PC-3 (cell line): ENCODE measurements around the gene OTOA. TPM values are rescaled to one million over a fixed set of nuclear protein-coding genes. Genes with fewer than 3 reads are reported as not detected.

Experiments
- ATAC-seq: fragments of 200-7000 bp; cut with Tn5 transposase; 2 replicates; pipeline ENCODE4 v1.9.1; 2020; ENCODE audit warnings: mild to moderate bottlenecking, moderate library complexity
- BruUV-seq: library from RNA; stranded (reverse); fragments of 400-500 nt; replicated peaks from 2 replicates; lab custom pipeline; 2021; lab: Mats Ljungman, UMichigan
- CTCF ChIA-PET: fragments of 300-600 bp; sonication (Branson Sonifier 250); formaldehyde crosslinking; loops from one replicate; lab custom pipeline; 2022; ENCODE audit warnings: antibody characterized with exemption; lab: Charles Lee
- POLR2A ChIA-PET: fragments of 300-600 bp; sonication (Branson Sonifier 250); formaldehyde crosslinking; loops from one replicate; lab custom pipeline; 2022; ENCODE audit warnings: antibody characterized with exemption; ENCODE audit not compliant: unreplicated experiment; lab: Charles Lee
- DNase-seq: peaks from one replicate; pipeline ENCODE4 v3.0.0-alpha.2; 2015
- H2AFZ ChIP-seq: fragments of 300-600 bp; sonication (generic); 2 replicates; pipeline ENCODE4 v1.6.0; 2016; ENCODE audit warnings: antibody characterized with exemption, low read length
- H3F3A ChIP-seq: fragments of 300-600 bp; sonication (generic); one replicate; pipeline ENCODE4 v1.6.0; 2017; ENCODE audit warnings: antibody characterized with exemption, low read length, control low read depth, mild to moderate bottlenecking; ENCODE audit not compliant: unreplicated experiment
- H3K27ac ChIP-seq: fragments of 300-600 bp; sonication (generic); 2 replicates; pipeline ENCODE4 v1.5.1; 2016; ENCODE audit warnings: mild to moderate bottlenecking, low read length
- H3K27me3 ChIP-seq: fragments of 300-600 bp; sonication (generic); 2 replicates; pipeline ENCODE4 v1.6.1; 2016; ENCODE audit warnings: low read length, mixed read lengths
- H3K36me3 ChIP-seq: fragments of 300-600 bp; sonication (generic); 2 replicates; pipeline ENCODE4 v1.6.1; 2016; ENCODE audit warnings: low read depth, mixed run types, low read length, mixed read lengths
- H3K4me1 ChIP-seq: fragments of 300-600 bp; sonication (generic); 2 replicates; pipeline ENCODE4 v1.5.1; 2016; ENCODE audit warnings: low read length; ENCODE audit not compliant: insufficient read depth
- H3K4me2 ChIP-seq: fragments of 300-600 bp; sonication (generic); 2 replicates; pipeline ENCODE4 v1.6.0; 2016; ENCODE audit warnings: low read length
- H3K4me3 ChIP-seq: fragments of 300-600 bp; sonication (generic); 2 replicates; pipeline ENCODE4 v1.5.1; 2016; ENCODE audit warnings: mild to moderate bottlenecking, low read length, mixed read lengths
- H3K79me2 ChIP-seq: fragments of 300-600 bp; sonication (generic); 2 replicates; pipeline ENCODE4 v1.6.1; 2017; ENCODE audit warnings: low read length, mixed read lengths
- H3K9ac ChIP-seq: fragments of 300-600 bp; sonication (generic); 2 replicates; pipeline ENCODE4 v1.6.0; 2016; ENCODE audit warnings: mild to moderate bottlenecking, low read length
- H3K9me2 ChIP-seq: fragments of 300-600 bp; sonication (generic); replicated peaks from 2 replicates; pipeline ENCODE4 v1.6.1; 2016; ENCODE audit warnings: mixed run types, low read length, mixed read lengths
- H3K9me3 ChIP-seq: fragments of 300-600 bp; sonication (generic); 2 replicates; pipeline ENCODE4 v1.6.1; 2016; ENCODE audit warnings: low read length, mixed read lengths
- H4K20me1 ChIP-seq: fragments of 300-600 bp; sonication (generic); 2 replicates; pipeline ENCODE4 v1.6.1; 2016; ENCODE audit warnings: low read length, mixed read lengths
- CTCF ChIP-seq: fragments of 300-600 bp; sonication (generic); conservative IDR thresholded peaks from 2 replicates; pipeline ENCODE4 v1.5.1; 2017; ENCODE audit warnings: antibody characterized with exemption, low read depth, mild to moderate bottlenecking, low read length
- EZH2 ChIP-seq: fragments of 300-600 bp; sonication (generic); IDR thresholded peaks from one replicate; pipeline ENCODE4 v1.6.1; 2017; ENCODE audit warnings: antibody characterized with exemption, mild to moderate bottlenecking, low read length; ENCODE audit not compliant: unreplicated experiment
- EZH2phosphoT487 ChIP-seq: fragments of 300-600 bp; sonication (generic); IDR thresholded peaks from 2 replicates; pipeline ENCODE4 v1.6.1; 2018; ENCODE audit warnings: mild to moderate bottlenecking, antibody characterized with exemption, low read length, borderline replicate concordance
- intact Hi-C: fragments of 100-400 bp; cut with micrococcal nuclease; formaldehyde crosslinking; loops from 2 replicates; pipeline ENCODE4 v1.9.0; 2023
- total RNA-seq: library from RNA; depleted of rRNA; stranded (reverse); fragments of >200 nt; gene quantifications from 2 replicates; pipeline ENCODE4 v1.2.3, GENCODE V29; 2014

The OTOA gene
- total RNA-seq, 1 experiment from 2014 or later: not detected

- TF ChIP-seq CTCF (no peak), EZH2phosphoT487 (no peak), EZH2 (no peak)
These were observed 13.2 kb upstream of the OTOA start for GRCh38 chr16:21650521-21650920.

GRCh38 chr16:21651515-21651914 is 12.3 kb upstream of the OTOA start:
- Histone ChIP-seq H2AFZ (no peak overlapping the region), H3K4me1 (no peaks in the 10 kb centered on the region), H3K27me3 (no peaks in the 10 kb centered on the region), H4K20me1 (no peaks in the 10 kb centered on the region), H3F3A (no peaks in the 10 kb centered on the region), H3K9me3 (no peaks in the 10 kb centered on the region), H3K36me3 (no peaks in the 10 kb centered on the region; the same call in 1 of the 2 replicates), H3K4me3 (no peak overlapping the region), H3K9ac (no peak overlapping the region), H3K4me2 (no peak overlapping the region), H3K79me2 (no peaks in the 10 kb centered on the region), H3K27ac (no peak overlapping the region), H3K9me2 (no peaks in the 10 kb centered on the region)
- BruUV-seq: no TSS peak
- ChIA-PET POLR2A (no interaction called here), CTCF (no interaction called here)
- intact Hi-C loops: no loop called here
- TF ChIP-seq EZH2: no peak
- no peak for TF ChIP-seq CTCF
- ATAC-seq (no peak), DNase-seq (no peak)

More at GRCh38 chr16:21650521-21650920, 13.2 kb upstream of the OTOA start:
- Histone ChIP-seq H3K79me2 (no peaks in the 10 kb centered on the region), H3K36me3 (no peaks in the 10 kb centered on the region; the same call in 1 of the 2 replicates), H3K9ac (no peak overlapping the region), H3K9me2 (no peaks in the 10 kb centered on the region), H3K9me3 (no peaks in the 10 kb centered on the region), H3K27ac (no peak overlapping the region), H3K4me3 (no peak overlapping the region), H3K4me1 (no peaks in the 10 kb centered on the region), H3K27me3 (no peaks in the 10 kb centered on the region), H2AFZ (no peak overlapping the region), H3K4me2 (no peak overlapping the region), H3F3A (no peaks in the 10 kb centered on the region), H4K20me1 (no peaks in the 10 kb centered on the region)
- DNase-seq: no peak
- ATAC-seq: no peak
- intact Hi-C loops: no loop called here
- no TSS peak for BruUV-seq
- POLR2A ChIA-PET: no interaction called here
- CTCF ChIA-PET: no interaction called here

- ATAC-seq (no peak), DNase-seq (no peak)
- no peak within 1 kb of the TSS for H3K4me3 ChIP-seq
- no peaks in the 10 kb centered on the region for H3K9me2 ChIP-seq
- H3K4me1 ChIP-seq: no peaks in the 10 kb centered on the region
- H3K27me3 ChIP-seq: no peaks in the 10 kb centered on the region
- POLR2A ChIA-PET: no interaction called here
- CTCF ChIA-PET: no interaction called here
- no peak within 1 kb of the TSS for H3K4me2 ChIP-seq
- no peak for TF ChIP-seq EZH2
- no peak for TF ChIP-seq CTCF
- no peak for TF ChIP-seq EZH2phosphoT487
- no peak within 1 kb of the TSS for H3K9ac ChIP-seq
- BruUV-seq: no TSS peak
- H3K9me3 ChIP-seq: no peaks in the 10 kb centered on the region
- intact Hi-C loops: no loop called here
- no peaks in the 10 kb centered on the region for H3K79me2 ChIP-seq
- H4K20me1 ChIP-seq: no peaks in the 10 kb centered on the region
- H3K36me3 ChIP-seq: no peaks in the 10 kb centered on the region; the same call in 1 of the 2 replicates
- no peak within 1 kb of the TSS for H2AFZ ChIP-seq
- H3K27ac ChIP-seq: no peak within 1 kb of the TSS
- no peaks in the 10 kb centered on the region for H3F3A ChIP-seq
These were observed 11.3 kb upstream of the OTOA start, which contains the start of gene IGSF6 for GRCh38 chr16:21652453-21652852. IGSF6 (minus strand) TSS chr16:21652608; CDS start chr16:21652598, 10 bp downstream.
